Measurements from ENCODE around the gene RIC3.

DNA sequence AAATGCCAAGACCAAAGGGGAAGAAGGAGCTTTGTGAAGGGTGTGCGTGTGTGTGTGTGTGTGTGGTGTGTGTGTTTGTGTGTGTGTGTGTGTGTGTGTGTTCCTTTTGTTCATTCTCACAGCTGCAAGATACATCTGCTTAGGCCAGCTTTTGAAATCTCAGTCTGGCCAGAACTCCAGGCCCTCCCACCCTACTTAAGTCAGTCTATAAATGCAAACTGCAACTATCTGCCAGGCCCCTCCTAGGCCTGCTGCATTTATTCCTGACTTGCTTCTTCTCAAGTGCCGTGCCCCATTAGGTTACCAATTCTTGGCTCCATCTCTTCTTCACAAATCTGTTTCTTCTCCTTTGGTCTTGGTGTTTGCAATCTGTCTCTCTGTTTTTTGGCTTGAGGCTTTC is 21.6 kb upstream of the RIC3 start:
- TF ChIP-seq, protein P1, sequence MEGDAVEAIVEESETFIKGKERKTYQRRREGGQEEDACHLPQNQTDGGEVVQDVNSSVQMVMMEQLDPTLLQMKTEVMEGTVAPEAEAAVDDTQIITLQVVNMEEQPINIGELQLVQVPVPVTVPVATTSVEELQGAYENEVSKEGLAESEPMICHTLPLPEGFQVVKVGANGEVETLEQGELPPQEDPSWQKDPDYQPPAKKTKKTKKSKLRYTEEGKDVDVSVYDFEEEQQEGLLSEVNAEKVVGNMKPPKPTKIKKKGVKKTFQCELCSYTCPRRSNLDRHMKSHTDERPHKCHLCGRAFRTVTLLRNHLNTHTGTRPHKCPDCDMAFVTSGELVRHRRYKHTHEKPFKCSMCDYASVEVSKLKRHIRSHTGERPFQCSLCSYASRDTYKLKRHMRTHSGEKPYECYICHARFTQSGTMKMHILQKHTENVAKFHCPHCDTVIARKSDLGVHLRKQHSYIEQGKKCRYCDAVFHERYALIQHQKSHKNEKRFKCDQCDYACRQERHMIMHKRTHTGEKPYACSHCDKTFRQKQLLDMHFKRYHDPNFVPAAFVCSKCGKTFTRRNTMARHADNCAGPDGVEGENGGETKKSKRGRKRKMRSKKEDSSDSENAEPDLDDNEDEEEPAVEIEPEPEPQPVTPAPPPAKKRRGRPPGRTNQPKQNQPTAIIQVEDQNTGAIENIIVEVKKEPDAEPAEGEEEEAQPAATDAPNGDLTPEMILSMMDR (IDR thresholded peaks at IDR 0.05; ENCODE audit: low read depth, low read length, poor library complexity, severe bottlenecking): no peak
- no peak for TF ChIP-seq EZH2phosphoT487 (IDR thresholded peaks at IDR 0.05; ENCODE audit: borderline replicate concordance, low read length)

All from DOHH2 (cell line).